GM21381 (cell line): ENCODE measurements around the gene ARID3C.

ENCODE experiments used
- ATAC-seq: cut with Tn5 transposase; IDR thresholded peaks from one replicate; pipeline ENCODE4 v1.9.1; 2021; ENCODE audit warnings: mild to moderate bottlenecking, moderate library complexity; ENCODE audit not compliant: unreplicated experiment

ARID3C gene

DNA sequence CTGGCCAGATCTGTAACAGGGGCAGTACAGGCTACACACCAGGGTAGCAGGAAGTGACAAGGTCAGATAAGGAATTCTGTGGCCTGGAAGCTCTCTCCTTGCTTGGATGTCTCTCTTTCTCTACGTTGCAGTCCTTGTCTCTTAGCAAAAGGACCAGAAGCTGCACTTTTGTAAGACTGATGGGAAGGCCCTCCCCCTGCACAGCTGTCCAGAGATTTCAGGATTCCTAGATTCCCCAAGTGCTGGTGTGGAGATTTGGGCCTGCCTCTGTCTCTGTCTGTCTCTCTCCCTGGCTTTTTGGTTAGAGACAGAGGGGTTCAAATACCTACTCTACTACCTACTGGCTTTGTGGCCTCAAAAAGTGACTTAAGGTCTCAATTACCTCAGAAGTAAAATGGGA, 29.3 kb downstream of the ARID3C start:
- ATAC-seq, result no peak

DNA sequence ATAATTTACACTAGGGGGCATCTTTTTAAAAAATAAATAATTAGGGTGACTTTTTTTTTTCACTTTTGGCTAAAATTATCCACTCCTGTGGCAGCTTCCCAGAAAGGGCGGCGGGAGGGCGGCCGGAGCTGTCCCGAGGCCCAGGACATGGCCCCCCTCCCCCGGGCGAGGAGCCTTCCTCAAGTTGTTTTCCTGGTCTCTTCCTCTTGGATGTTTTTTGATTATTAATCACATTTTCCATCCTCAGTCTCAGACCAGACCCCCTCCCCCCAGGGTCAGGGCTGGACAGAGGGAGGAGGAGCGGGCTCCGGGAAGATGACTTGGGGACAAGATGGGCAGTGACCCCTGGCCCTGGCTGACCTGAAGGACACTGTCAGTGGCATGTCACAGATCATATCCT, 34.7 kb downstream of the ARID3C start:
- no peak for ATAC-seq

DNA sequence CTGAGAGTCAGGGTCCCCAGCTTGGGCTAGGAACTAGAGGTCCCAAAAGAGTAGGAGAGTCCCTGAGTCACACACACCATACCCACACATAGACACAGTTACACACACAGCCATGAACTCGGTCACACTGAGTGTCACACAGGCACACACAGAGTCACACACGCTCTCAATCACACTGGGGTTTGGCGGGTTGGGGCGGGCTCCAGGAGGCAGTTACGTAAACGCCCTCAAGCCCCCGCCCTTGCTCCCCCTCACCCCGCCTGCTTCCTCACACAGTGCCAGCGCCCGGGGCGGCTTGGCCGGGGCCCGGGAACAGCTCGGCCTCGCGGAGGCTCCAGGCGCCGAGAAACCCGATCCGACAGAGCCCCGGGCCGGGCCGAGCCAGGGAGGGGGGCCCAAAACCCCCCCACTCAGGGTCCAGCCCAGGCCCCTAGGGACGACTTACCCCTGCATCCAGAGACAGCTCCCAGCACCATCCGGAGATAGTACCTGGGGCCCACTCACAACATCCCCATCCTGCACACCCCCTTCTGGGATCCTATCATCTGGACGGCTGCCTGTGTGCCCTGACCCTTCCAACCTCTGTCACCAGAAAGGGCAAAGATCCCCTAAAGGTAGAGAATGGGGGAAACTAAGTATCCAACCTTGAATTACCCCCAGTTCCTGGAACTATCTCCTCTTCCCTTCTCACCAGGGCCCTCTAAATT, 35.8 kb downstream of the ARID3C start:
- ATAC-seq, result no peak

DNA sequence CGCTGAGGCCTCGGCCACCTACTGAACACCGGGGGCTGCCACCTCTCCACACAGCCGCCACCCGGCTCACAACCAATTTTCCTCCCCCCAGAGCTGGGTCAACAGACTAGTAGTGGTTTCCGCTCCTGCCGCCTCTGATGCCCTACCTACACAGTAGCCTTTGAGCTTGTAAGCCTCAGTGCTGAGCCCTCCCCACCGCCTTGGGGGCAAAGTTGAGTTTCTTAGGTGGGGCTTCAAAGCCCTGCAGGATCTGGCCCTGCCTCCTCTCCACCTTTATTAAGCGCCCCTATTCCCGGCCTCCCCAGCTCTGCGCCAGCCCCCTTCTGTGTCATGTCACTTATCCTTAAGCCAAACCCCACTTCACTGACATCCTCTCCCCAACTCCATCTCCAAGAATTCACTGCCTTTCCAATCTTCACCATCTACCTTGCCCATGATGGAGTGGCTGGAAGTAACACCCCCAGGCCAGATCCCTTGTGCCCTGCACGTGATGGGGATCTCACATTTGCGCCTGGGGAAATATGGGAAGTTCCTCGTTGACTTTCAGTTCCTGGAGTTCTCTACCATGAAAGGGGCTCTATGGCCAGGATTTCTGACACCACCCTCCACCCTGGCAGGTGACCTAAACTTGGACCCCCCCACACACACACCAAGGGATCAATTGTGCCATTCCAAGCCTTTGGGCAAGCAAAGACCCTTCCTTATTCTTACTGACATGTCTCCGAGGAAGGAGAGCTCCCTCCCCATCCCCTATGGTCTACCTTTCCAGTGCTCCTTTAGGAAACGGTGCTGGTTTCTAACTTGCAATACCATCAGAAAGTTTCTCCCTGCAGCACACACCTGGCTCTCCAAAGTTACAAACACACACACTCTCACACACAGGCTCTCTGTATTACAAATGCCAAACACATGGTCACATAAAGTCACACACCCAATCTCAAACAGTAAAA, 36.7 kb downstream of the ARID3C start:
- no peak for ATAC-seq

DNA sequence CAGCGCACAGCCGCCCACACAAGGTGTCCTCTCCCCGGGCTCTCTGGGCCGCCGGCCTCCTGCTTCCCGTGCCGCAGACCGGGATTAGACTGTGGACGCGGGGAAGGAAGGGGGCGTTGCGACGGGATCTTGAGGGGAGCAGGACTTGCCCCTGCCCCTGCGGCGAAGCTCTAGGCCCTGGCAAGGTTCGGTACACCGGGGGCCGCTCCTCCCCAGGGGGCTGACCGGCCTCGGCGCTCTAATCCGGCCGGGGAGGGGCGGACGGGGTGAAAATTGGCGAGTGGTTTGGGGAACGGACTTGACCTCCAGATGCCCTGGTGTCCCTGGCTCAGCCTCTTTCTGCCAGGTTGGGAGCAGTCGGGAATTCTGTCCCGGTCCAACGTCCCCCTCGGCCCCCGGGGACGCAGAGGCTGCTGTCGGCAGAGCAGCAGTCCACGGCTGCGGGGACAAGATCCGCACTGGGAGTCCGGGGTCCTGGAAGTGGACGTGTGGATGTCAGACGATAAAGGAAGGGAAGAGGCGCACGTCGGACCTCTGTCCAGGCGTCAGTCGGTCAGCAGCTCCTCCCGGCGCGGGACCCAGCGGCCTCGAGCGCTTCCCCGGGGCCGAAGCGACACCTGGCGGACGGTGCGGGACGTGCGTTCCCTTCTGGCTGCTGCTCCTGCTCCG, 37.5 kb downstream of the ARID3C start:
- ATAC-seq, result peak; percentile 61

DNA sequence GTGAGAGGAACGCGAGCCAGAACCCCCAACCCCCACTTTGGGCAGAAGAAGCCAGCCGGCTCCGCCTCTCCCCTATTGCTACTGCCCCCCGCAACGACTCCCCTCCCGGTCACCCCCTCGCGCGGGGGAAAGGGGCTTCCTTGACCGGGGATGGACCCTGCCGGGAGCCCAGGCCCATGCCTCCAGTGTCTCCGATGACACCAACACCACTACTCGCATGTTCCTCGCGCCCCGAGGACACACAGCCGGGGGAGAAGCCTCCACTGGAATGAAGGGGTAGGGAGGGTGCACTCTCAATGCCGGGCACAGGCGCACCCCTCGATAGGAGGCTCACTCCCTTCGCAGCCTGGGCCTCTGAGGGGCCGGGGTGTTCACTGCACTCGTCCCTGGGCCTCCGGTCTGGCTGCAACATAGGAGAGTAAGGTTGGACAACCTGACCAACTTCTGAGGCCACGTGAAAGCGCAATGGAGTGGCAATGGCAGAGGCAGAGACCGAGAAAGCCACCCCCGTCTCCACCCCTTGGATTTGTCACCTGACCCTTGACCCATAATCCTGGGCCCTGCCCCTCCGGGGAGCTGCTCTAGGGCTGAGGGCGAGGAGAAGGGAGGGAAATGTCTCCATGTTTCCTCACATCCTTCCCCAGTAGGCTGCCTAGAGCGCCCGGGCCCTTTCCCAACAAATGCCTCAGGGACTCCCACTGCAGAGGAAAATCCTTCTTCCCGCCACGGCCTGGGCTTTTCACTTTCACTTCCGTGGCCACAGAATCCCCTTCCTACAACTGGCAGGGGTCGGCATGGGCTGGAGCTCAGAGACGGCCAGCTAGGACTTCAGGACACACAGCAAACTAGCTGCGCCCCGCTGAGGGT, 38.3 kb downstream of the ARID3C start:
- no peak for ATAC-seq

DNA sequence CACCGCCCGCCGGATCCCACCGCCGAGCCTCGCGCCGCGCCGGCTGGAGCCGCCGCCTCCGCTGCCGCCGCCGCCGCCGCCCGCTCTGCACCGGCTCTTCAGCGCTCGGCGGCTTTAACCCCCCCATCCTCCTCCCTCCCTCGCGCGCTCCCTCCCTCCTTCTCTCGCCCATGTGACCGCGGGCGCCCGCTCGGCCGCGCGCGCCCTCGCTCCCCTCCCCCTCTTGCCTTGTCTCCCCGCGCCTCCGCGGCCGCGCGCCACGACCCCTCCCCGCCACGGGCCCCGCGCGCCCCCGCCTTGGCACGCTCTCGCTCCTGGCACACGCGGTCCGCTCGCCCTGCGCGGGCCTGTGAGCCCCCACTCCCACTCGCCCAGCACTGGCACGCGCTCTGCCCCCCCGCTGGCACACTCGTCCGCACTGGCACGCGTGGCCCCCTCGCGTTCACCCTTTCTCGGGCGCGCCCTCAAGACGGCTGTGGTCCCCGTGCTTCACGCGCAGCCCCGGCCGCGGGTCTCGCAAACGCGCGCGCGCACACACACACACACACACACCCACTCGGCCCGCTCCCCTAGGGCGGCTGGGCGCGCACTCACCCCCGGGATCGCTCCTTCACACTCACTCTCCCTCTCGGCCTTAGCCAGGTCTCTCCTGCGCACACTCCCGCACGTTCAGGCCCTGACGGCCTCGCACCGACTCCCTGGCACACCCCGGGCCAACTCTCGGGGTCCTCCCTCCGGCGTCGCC, 39.1 kb downstream of the ARID3C start, which contains the start of gene CNTFR:
CNTFR (minus strand) TSS at position 89 of the 745 bp plus-strand sequence. CDS start 20,743 bp downstream, outside the sequence.
- no peak for ATAC-seq

DNA sequence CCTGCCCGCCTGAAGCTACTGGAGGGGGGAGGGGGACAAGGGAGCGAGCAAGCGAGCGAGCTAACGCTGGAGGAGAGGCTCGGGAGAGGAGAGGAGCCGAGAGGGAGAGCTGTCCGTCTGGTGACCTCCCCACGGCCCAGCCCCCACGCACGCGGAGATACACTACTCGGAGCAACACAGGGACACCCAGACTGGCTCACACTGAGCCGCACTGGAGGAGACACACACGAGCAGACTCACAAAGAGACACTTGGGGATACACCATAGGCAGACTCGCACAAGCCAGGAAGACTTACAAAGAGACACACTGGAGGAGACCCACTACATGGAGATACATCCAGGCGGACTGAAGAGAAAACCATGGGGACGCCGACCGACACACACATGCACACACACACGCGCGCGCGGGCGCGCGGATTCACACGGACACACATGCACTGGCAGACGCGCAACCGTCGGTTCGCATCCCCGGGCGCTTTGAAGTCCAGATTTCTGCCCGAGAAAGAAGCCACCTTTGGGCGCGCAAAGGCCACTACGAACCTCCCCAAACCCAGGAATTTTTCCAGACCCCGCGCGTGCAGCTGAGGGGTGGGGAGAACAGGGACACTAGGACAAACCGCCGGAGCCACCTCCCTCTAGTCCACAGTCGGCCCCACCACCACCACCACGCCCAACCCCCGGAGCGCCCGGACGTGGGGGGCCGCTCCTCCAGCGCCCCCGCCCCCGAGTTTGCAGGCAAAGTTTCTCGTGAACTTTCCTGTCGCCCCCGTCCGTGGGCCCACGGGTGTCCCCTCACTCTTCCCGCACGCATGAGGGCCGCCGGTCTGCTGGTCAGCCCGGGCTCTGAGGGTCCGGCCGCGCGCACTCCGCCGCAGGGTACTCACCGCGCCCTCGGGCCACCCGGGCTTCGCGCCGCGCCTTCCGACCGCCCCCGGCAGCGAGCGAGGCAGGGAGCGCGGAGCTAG, 39.9 kb downstream of the ARID3C start:
- ATAC-seq, result no peak

DNA sequence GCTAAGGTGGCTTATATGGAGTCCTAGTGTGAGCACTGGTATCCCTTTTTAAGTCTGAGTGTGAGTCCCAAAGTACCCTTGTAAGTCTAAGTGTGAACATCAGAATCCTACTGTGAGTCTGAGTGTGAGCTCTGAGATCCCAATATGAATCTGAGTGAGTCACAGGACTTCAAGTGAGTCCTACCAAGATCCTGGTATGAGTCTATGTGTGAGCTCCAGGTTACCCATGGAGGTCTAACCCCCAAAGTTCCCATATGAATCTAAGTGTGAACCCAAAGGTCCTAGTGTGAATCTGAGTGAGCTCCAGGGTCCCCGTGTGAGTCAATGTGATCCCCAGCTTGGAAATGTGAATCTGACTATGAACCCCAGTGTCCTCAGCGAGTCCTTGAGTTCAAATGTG, 41.6 kb downstream of the ARID3C start:
- no peak for ATAC-seq

DNA sequence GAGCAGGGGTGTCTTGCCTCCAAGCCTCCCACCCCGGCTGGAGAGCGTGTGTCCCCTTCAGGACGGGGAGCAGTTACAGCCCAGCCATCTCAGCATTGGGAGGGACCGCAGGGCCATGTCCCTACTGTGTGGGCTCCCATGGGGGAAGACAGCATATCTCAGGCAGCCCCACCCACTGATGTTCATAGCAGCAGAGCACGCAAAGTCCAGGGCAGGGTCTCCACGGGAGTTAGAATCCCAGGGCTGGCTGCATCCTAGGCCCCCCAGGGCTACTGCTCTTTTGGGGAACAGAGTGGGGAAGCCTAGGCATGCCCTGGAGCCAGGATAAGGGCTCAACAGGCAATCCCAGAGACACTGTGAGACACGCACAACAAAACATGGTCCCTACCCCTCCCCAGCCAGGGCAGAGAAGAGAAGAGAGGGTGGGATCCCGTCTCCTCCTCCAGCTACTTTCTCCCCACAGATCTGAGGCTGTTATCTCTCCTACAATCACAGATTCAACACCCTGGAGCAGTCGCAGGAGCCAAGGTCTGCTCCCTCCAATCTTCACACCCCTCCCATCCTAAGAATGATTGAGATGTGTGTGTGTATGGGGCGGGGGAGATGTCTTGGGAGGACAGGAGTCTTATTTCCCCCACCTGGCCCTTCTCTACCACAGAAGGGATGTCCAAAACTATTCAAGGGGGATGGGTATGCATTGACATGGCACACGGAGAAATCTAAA, 42.8 kb downstream of the ARID3C start:
- no peak for ATAC-seq

DNA sequence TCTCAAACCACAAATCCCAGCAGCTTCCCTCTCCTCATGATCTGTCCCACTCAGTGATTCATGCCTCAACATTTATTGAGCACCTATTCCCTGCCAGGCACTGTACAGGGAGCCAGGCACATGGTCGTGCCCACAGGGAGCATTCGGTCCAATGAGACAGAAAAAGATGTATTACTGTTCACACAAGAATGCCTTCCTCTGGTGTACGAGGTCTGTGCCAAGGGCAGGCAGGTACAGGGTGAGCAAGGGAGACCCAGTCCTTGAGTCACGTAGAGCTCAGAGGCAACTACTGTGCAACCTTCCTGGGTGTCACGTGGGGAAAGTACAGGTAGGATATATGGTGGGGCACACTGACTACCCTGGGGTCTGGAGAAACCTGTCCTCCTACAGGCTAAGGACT, 43.9 kb downstream of the ARID3C start:
- no peak for ATAC-seq

DNA sequence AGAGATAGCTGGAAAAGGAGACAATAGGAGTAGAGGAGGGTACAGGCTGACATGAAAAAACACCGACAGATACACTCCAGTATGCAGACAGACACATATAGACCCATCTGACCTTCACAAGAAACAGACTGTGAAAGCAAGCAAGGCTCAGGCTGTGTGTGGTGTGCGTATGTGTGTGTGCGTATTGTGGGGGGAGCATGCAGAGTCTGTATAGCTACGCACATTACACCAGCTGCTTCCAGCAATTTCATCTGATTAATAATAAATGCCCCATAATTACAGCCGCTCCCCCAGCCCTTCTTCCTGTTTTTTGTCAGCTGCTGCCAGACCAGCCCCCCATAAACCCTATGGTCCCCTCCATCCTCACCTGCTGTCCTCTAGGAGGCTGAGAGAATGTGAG, 46.1 kb downstream of the ARID3C start:
- ATAC-seq, result no peak

DNA sequence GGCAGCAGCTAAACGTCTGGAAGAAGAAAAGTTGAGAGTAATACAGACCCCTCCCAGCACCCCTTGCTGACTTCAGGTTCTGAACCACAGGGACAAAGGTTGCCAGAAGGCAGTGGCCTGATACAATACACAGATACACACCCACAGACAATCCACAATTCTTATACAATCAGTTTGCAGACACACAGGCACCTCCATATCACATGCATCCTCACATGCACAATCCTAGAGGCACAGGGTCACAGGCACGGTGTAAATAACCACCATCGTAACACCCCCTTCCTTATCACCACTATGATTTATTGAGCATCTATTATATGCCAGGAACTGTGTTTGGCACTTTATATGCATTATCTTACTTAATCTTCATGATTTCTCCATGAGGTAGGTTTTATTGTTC, 47.5 kb downstream of the ARID3C start:
- no peak for ATAC-seq

DNA sequence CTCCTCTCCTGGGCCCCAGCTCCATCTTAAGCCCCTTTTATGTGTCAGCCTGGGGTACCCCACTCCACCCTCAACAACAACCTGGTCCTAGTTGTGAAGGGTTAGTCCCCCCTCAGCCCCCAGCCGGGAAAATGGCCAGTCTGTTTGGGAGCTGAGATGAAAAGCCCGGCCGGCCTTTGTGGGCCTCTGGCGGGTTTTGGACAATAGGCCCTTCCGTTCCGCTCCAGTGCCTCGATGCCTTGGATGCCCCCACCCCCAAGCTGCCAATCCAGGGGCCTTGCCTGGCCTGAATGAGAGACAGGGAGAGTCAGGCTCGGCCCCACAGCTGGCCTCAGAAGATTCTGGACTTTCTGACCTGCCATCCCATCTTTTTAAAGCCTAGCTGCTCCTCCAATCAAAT, 48.5 kb downstream of the ARID3C start:
- no peak for ATAC-seq

DNA sequence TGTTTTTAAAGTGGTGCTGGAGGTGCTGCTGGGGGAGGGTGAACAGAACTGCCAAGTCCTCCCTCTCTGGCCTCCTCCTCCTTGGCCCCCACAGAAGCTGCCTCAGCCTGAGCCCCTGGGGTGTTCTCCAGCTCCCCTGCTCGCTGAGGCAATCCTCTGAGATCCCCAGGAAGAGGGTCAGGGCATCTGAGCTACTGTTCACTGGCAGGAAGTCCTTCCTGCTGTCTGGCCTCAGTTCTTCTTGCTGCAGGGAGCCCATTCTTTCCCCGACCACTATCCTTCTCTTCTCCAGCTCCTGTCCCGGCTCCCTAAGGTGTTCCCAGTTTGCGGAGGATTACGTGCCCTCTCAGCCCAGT, 49.1 kb downstream of the ARID3C start:
- no peak for ATAC-seq

DNA sequence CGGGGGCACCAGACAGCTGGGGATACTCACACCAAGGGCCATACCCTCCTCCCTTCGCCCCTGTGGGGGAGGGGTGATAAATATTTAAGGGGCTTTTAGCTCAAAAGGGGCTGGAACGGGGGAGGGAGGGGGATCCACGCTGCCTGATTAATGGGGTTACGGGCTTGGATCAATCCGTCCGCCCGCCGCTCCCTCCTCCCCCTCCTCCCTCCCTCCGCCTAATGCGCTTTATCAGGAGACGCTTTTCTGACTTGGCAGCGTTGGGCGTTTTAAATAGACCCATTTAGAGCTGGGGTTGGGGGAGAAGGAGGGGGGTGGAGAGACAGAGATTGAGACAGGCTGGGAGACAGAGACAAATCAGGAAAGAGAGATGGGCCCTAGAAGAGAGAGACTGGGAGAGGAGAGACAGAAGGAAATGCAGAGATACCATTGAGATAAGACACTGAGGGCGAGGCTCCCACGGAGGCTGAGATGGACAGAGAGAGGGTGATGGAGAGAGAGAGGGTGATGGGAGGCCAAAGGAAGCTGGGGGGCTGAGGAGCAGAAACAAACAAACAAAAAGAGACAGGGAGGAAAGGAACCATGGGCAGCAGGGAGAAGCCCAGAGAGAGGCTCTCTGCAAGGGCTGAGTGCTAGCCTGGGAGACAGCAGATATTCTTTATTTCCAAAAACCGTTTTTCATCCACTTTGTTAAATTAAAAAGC, 49.6 kb downstream of the ARID3C start:
- no peak for ATAC-seq

DNA sequence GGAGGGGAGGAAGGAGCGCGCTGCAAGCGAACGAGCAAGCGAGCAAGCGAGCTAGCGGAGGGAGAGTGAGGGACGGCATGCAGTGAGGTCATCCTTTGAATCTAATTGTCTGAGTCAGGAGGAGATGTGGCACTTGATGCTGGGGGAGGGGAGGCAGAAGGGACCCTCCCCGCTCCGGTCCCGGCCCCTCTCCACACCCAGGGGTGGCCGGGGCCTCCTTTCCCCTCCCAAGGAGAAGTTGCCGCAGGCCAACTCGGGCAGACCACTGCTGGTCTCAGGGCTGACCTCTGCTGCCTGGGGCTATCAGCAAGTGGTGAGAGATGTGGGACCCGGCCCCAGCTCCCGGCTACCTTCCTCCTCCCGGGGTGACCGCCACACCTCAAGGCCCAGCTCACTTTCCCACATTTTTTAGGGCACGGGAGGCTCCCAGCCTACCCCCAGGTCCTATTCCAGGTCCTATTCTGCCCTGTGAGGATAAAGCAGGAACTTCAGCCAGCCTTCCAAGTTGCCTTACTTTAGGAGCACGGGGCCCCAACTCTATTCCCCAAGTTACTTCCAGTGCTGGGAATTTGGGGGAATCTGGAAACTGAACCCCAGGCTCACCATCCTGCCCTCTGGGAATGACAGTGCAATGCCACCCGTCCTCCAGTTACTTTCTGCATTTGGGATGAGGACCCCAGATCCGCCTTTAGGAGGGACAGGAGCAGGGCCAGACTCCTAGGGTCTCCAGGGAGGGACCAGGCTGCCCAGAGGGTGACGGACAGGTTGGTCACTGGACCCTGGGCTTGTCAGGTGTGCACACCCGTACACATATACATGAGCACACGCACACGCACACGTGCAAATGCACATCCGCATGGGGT, 50.4 kb downstream of the ARID3C start:
- ATAC-seq, result no peak
